NCI-H1092 (cell line): ENCODE data around the gene SURF2.
"Not testable (repeated sequence)": the region's sequence is repeated elsewhere in the genome, so short reads cannot be mapped to it uniquely, and the experiment has no call there.

Experiments used
- DNase-seq: peaks from one replicate; lab custom pipeline; 2025; lab: John Stamatoyannopoulos, UW

Gene SURF2

GRCh38 chr9:133356391-133357091 is at the start of gene SURF2, which contains the start of gene SURF1:
TSS of gene SURF2 (plus strand) at chr9:133356550. CDS start at chr9:133356593, 43 bp downstream.
TSS of gene SURF1 (minus strand) at chr9:133356487. CDS start at chr9:133356453, 34 bp downstream.
- DNase-seq = peak; percentile 81

- no peak for DNase-seq
Observed at GRCh38 chr9:133307301-133307700, 49.0 kb upstream of the SURF2 start.

GRCh38 chr9:133309608-133310007 is 46.7 kb upstream of the SURF2 start:
- DNase-seq = no peak

- no peak for DNase-seq
Observed at GRCh38 chr9:133315997-133316396, 40.4 kb upstream of the SURF2 start.

GRCh38 chr9:133317551-133317950 is 38.8 kb upstream of the SURF2 start:
- DNase-seq = not testable (repeated sequence)

GRCh38 chr9:133320421-133320881 is 35.9 kb upstream of the SURF2 start:
- DNase-seq = no peak

- no peak for DNase-seq
Observed at GRCh38 chr9:133321411-133321935, 34.9 kb upstream of the SURF2 start.

- no peak for DNase-seq
Observed at GRCh38 chr9:133322701-133323100, 33.6 kb upstream of the SURF2 start.

- no peak for DNase-seq
Observed at GRCh38 chr9:133323211-133323610, 33.1 kb upstream of the SURF2 start.

- DNase-seq = no peak
Observed at GRCh38 chr9:133323991-133324703, 32.2 kb upstream of the SURF2 start.

- not testable (repeated sequence) for DNase-seq
Observed at GRCh38 chr9:133327021-133327420, 29.3 kb upstream of the SURF2 start.

- DNase-seq = no peak
Observed at GRCh38 chr9:133327834-133328484, 28.4 kb upstream of the SURF2 start.

- not testable (repeated sequence) for DNase-seq
Observed at GRCh38 chr9:133329306-133330156, 26.8 kb upstream of the SURF2 start.

- DNase-seq = no peak
Observed at GRCh38 chr9:133331221-133331620, 25.1 kb upstream of the SURF2 start.

GRCh38 chr9:133331641-133332380 is 24.5 kb upstream of the SURF2 start:
- DNase-seq = no peak

GRCh38 chr9:133332381-133332730 is 24.0 kb upstream of the SURF2 start:
- no peak for DNase-seq

GRCh38 chr9:133333011-133333410 is 23.3 kb upstream of the SURF2 start:
- DNase-seq = no peak

- no peak for DNase-seq
Observed at GRCh38 chr9:133333566-133333965, 22.8 kb upstream of the SURF2 start.

- DNase-seq = no peak
Observed at GRCh38 chr9:133334161-133334560, 22.2 kb upstream of the SURF2 start.

GRCh38 chr9:133334888-133335287 is 21.5 kb upstream of the SURF2 start:
- not testable (repeated sequence) for DNase-seq
